ENCODE data around the gene PARS2.

- no peak for TF ChIP-seq CTCF (IDR thresholded peaks at IDR 0.05)
- TF ChIP-seq POLR2A (IDR thresholded peaks at IDR 0.05) = no peak
These were observed 41.1 kb upstream of the PARS2 start for GRCh38 chr1:54805466-54805865.

Measured in right lobe of liver (tissue), 4 donors.